Measurements from ENCODE around the gene ITSN2.

Gene ITSN2

GRCh38 chr2:24353364-24353763 is 7.0 kb downstream of the ITSN2 start:
- no peak for TF ChIP-seq CTCF (IDR thresholded peaks at IDR 0.05; ENCODE audit: low read depth, low read length)
- DNase-seq (ENCODE audit: extremely low read depth, low read depth): no peak

- DNase-seq (ENCODE audit: extremely low read depth, low read depth): no peak
- TF ChIP-seq CTCF (IDR thresholded peaks at IDR 0.05; ENCODE audit: low read depth, low read length): no peak
Observed at GRCh38 chr2:24352664-24353063, 7.7 kb downstream of the ITSN2 start.

GRCh38 chr2:24351981-24352380 is 8.4 kb downstream of the ITSN2 start:
- no peak for DNase-seq (ENCODE audit: extremely low read depth, low read depth)
- TF ChIP-seq CTCF (IDR thresholded peaks at IDR 0.05; ENCODE audit: low read depth, low read length): no peak

- DNase-seq (ENCODE audit: extremely low read depth, low read depth): no peak
- TF ChIP-seq CTCF (IDR thresholded peaks at IDR 0.05; ENCODE audit: low read depth, low read length): no peak
Observed at GRCh38 chr2:24351627-24351938, 8.8 kb downstream of the ITSN2 start.

GRCh38 chr2:24350826-24351626 is 9.3 kb downstream of the ITSN2 start:
- no peak for TF ChIP-seq CTCF (IDR thresholded peaks at IDR 0.05; ENCODE audit: low read depth, low read length)
- DNase-seq (ENCODE audit: extremely low read depth, low read depth): no peak

GRCh38 chr2:24349097-24349496 is 11.2 kb downstream of the ITSN2 start:
- no peak for TF ChIP-seq CTCF (IDR thresholded peaks at IDR 0.05; ENCODE audit: low read depth, low read length)
- no peak for DNase-seq (ENCODE audit: extremely low read depth, low read depth)

- no peak for DNase-seq (ENCODE audit: extremely low read depth, low read depth)
- no peak for TF ChIP-seq CTCF (IDR thresholded peaks at IDR 0.05; ENCODE audit: low read depth, low read length)
Observed at GRCh38 chr2:24345937-24346336, 14.4 kb downstream of the ITSN2 start.

Measured in AG09319 (cell line).